Measurements from ENCODE around the gene LIFR. TPM values are rescaled to one million over a fixed set of nuclear protein-coding genes. Genes with fewer than 3 reads are reported as not detected.
A peak's percentile ranks its signal among the peaks of the same experiment; 100 is the strongest.
"Not testable (repeated sequence)": the region's sequence is repeated elsewhere in the genome, so short reads cannot be mapped to it uniquely, and the experiment has no call there.

Gene LIFR
- total RNA-seq, 1 donor from 2014 or later: 101 TPM

- peak; percentile 20 for DNase-seq
These were observed 26.0 kb upstream of the LIFR start for GRCh38 chr5:38582293-38582974.

DNA sequence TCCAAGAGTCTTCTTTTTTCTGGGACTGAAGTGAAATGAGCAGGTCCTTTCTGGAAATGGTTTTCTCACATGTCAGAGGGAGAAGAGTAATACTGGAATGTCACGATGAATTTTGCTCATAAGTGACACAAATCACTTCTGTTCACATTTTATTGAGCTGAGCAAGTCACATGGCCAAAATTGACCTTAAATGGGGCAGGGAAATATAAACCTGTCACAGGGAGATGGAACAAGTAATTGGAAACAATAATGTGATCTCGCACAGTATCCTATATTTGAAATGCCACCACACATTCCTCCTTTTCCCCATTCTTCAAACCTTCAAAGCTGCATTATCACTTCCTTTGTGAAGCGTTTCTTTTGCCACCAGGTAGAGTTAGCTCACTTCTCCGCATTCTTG is 25.2 kb upstream of the LIFR start:
- no peak for DNase-seq

DNA sequence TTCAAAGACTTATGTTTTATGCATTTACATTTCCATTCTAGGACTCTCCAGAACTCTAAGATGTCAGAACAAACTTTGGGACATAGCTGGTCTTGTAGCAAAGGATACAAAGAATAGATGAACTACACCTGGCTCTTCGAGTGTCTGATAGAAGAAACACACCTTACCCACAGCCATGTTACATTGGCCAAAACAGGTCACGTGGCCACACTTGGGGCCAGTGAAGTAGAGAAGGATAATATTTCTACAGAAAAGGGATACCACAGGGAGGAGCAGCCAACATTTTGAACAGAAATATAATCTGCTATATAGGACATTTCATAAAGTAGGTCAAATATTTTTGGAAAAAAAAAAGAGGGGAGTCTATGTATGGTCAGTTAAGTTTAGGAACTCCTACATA is 22.7 kb upstream of the LIFR start:
- DNase-seq: no peak

GRCh38 chr5:38576961-38577684 is 20.7 kb upstream of the LIFR start:
- DNase-seq: no peak

DNA sequence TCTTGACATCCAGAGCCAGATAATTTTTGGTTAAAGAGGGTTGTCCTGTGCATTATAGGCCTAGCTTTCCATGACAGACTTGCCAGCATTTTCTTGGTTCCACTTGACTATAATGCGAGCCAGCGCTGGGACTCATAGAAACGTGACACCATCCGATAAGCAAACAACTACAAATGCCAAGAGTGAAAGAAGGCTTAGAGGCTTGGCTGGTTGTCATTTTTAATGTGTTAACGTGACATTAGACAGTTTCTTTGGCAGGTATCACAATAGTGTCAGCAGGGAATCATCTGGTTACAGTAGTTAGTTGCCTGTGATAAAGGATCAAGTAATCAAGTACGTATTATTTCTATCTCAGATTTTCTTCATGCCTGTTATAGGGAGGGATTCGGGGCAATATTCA is 20.0 kb upstream of the LIFR start:
- DNase-seq: no peak

DNA sequence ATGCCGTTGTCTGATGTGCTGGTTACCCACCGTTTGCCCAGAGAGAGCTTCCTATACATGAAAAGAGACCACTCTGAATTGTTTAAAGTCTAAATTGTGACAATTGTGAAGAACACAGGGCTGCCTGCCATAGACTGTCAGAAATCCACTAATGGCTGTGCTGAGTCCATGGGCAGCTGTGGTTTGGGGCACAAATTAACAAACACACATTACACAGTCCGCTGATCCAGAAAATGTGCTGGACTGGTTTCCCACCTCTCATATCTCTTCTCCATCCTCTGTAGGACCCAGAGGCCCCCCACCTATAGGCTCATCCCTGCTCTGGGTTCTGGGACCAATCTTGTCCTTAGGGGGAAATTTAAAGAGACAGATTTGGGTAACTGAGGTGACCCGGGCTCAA is 19.0 kb upstream of the LIFR start:
- no peak for DNase-seq

GRCh38 chr5:38574009-38574408 is 17.6 kb upstream of the LIFR start:
- DNase-seq: no peak

GRCh38 chr5:38573521-38573920 is 17.1 kb upstream of the LIFR start:
- no peak for DNase-seq

DNA sequence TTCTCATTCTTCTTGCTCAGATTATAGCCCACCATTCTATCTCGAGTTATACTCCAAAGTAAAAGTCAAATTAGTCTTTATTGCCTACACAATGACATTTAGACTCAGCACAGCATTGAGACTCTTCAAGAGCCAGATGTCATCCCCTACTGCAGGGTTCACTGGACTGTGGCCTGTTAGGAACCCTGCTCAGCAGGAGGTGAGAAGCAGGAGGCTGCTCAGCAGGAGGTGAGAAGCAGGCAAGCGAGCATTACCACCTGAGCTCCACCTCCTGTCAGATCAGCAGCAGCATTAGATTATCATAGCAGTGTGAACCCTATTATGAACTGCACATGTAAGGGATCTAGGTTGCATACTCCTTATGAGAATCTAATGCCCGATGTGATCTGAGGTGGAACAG is 12.7 kb upstream of the LIFR start:
- no peak for DNase-seq

- DNase-seq: not testable (repeated sequence)
These were observed 10.9 kb upstream of the LIFR start for GRCh38 chr5:38567306-38567705.

DNA sequence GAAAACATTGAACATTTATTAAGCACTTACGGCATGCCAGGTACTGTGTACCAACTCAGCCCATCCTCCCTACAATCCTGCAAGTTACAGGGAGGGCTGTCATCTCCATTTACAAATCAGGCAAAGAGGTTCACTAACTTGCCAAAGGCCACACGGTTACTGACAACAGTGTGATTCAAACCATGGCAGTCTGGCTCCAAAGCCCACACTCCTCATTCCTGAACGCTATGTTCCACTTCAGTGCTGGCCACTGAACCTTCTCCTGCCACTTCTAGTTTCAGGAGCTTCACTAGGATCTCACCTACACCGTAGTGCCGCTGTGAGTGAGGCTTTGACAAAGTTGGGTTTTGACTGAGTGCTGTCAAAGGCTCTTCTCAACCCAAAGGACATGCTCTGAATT is 7.2 kb upstream of the LIFR start:
- no peak for DNase-seq

- no peak for DNase-seq
These were observed 6.2 kb upstream of the LIFR start for GRCh38 chr5:38562444-38563210.

- no peak for DNase-seq
These were observed 3.0 kb upstream of the LIFR start for GRCh38 chr5:38559428-38559827.

- DNase-seq: no peak
These were observed 1.3 kb upstream of the LIFR start for GRCh38 chr5:38557792-38558191.

DNA sequence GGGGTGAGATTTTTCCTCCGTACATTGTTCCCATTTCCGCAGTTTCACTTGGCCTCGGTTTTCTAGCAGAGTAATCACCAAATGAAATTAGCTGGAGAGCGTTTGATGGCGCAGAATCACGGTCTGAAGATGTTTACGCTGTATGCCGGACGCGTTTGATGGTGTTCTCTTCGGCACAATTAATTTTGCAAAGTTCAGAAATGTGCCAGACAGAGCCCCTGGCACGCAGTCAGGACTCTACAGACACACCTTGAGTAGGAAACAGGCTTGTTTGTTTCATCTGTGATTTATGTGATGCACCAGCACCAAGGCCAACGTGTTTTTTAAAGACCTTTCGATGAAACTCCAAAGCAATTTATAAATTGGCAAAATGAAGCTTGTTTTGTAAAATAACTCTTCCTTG is 863 bp upstream of the LIFR start:
- DNase-seq: no peak

DNA sequence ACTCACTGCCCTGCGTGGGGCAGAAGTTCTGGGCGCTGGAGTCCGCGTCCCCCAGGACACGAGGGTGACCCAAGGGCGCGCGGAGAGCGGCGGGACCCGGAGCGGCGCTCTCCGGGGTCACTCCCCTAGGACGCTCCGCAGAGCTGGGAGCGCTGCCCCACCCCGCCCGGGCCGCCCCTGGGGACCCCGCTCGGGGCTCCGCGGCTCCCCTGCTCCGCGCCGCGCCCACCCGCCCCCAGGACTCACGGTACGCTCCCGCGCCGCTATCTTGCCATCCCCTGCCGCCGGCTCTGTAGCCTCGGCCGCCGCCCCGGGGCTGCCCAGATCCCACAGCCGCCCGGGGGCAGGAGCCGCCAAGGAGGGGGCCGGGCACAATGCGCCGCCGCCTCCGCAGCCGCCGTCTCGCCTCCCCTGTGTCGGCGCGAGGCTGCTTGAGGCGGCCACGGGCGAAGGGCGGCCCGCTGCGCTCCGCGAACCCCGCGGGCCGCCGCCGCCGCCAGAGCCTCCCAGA is 303 bp downstream of the LIFR start:
- DNase-seq: no peak

GRCh38 chr5:38555354-38556087 is 925 bp downstream of the LIFR start:
- peak; percentile 22 for DNase-seq

GRCh38 chr5:38554861-38555260 is 1.6 kb downstream of the LIFR start:
- DNase-seq: peak; percentile 33

DNA sequence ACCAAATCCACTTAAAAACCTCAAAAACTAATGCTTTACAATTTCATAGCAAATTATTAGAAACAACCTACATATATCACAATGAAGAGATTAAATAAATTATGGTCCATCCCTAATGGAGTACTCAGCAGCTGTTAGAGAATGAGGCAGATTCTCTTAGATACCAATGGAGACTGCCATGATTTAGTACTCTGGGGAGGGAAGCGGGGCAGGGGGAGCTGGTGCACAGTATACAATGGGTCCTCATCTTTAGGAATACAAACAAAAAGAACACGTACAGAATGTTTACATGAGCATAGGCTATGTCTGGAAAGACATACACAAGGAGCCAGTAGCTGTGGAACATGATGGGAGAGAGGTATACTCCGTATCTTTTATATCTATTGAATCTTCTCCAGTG is 2.0 kb downstream of the LIFR start:
- no peak for DNase-seq

GRCh38 chr5:38553001-38553521 is 3.4 kb downstream of the LIFR start:
- DNase-seq: no peak

DNA sequence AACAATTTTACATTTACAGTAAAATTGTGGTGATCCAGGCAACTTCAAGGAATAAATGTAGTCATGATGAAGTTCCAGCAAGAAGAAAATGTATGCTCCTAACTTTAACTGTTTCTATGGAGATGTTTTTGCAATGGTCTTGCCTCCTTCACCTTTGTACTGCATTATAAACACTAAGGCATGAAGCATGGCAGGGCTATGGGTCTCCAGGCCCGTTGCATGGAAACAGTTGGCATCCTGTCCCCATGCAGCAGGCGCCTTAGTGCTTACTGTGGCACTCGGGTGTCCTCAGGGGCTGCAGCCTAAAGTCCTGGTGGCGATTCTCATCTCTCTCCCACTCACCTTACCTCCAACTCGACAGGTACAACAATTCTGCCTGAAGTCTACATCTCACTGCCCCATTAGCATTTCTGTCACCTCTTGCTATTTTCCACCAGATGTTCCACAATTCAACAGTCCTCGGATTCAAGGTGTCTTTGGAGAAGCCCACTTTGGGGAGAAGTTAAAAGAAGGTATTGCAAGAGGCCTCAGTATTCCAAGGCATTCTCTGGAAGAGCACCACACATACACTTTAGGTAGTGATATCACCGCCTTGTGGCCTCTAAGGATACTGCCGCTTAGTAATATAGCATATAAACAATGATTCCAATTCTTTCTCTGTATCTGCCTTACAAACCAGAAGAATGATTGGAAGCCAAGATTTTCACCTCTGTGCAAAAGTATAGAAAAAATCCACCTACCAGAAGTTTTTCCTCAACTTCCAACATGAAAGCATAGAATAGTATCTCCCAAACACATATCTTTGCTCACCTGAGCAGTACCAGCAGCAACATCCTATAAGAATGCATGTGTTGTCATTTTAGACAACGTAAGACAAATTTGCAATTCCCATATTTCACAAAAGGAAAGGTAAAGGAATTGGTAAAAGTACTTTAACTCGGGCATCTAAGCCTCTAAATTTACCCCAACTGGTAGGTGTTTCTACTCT is 5.1 kb downstream of the LIFR start:
- DNase-seq: peak; percentile 78

Measured in dermis blood vessel endothelial cell (primary cell).